Omental fat pad (tissue), 4 donors: ENCODE results near the gene TSHZ1. TPM values are rescaled to one million over a fixed set of nuclear protein-coding genes. Genes with fewer than 3 reads are reported as not detected.

Experiments
- ATAC-seq: fragments of 150-250 bp; one replicate; pipeline ENCODE4 v1.9.1; 2016; ENCODE audit warnings: mild to moderate bottlenecking, moderate library complexity; ENCODE audit not compliant: low FRiP score
- DNase-seq: peaks from one replicate; pipeline ENCODE4 v3.0.0-alpha.2; 2019; ENCODE audit warnings: low spot score
- CTCF ChIP-seq, 3 donors: fragments of 450-650 bp; IDR thresholded peaks; one replicate each; pipeline ENCODE4 v1.5.1; 2016 to 2017; ENCODE audit warnings: antibody characterized with exemption in 3 of 3, mild to moderate bottlenecking in 3 of 3, moderate library complexity in 2 of 3
- total RNA-seq, 4 donors: library from RNA; depleted of rRNA; stranded (reverse); fragments of >200 nt; gene quantifications; one replicate each; pipeline ENCODE4 v1.1.0, GENCODE V29; 2016

The TSHZ1 gene
- total RNA-seq, 4 donors from 2014 or later: 11.6 to 18.4 (median 13.7) TPM

- TF ChIP-seq CTCF (IDR thresholded peaks at IDR 0.05): no peak
- no peak for DNase-seq
- no peak for ATAC-seq
Observed at GRCh38 chr18:75170916-75171315, 39.7 kb upstream of the TSHZ1 start.

GRCh38 chr18:75172299-75173124, 38.1 kb upstream of the TSHZ1 start:
- DNase-seq (no peak), ATAC-seq (no peak)
- TF ChIP-seq CTCF (IDR thresholded peaks at IDR 0.05): no peak

- ATAC-seq (no peak), DNase-seq (no peak)
- TF ChIP-seq CTCF (IDR thresholded peaks at IDR 0.05): no peak
Observed at GRCh38 chr18:75173125-75173432, 37.5 kb upstream of the TSHZ1 start.

GRCh38 chr18:75173738-75174137, 36.9 kb upstream of the TSHZ1 start:
- DNase-seq (no peak), ATAC-seq (no peak)
- TF ChIP-seq CTCF (IDR thresholded peaks at IDR 0.05): no peak

GRCh38 chr18:75176849-75177248, 33.7 kb upstream of the TSHZ1 start:
- ATAC-seq: no peak
- no peak for TF ChIP-seq CTCF (IDR thresholded peaks at IDR 0.05)
- DNase-seq: no peak

GRCh38 chr18:75178376-75178775, 32.2 kb upstream of the TSHZ1 start:
- DNase-seq: no peak
- TF ChIP-seq CTCF (IDR thresholded peaks at IDR 0.05): no peak
- no peak for ATAC-seq
